ENCODE results near the gene IL1RAPL1. TPM values are rescaled to one million over a fixed set of nuclear protein-coding genes. Genes with fewer than 3 reads are reported as not detected.

The IL1RAPL1 gene
- total RNA-seq, 1 donor from 2014 or later = 0.16 TPM

GRCh38 chrX:29237972-29238371 is 650.7 kb downstream of the IL1RAPL1 start:
- TF ChIP-seq CTCF (IDR thresholded peaks at IDR 0.05; ENCODE audit: insufficient read depth, low read depth, low read length) (no peak), EZH2 (IDR thresholded peaks at IDR 0.05; ENCODE audit: insufficient read depth, low read length) (no peak)
- FAIRE-seq = peak; percentile 47

GRCh38 chrX:29241809-29242208 is 654.6 kb downstream of the IL1RAPL1 start:
- Histone ChIP-seq H3K4me3 (ENCODE audit: insufficient read depth, low read depth, low read length) (no peak overlapping the region), H3K9ac (ENCODE audit: low read length) (no peak overlapping the region), H3K27me3 (ENCODE audit: insufficient read depth, low read length) (no peaks in the 10 kb centered on the region), H3K4me1 (ENCODE audit: insufficient read depth, low read length) (no peaks in the 10 kb centered on the region), H4K20me1 (ENCODE audit: insufficient read depth, low read length) (no peaks in the 10 kb centered on the region), H3K36me3 (ENCODE audit: insufficient read depth, low read length) (no peaks in the 10 kb centered on the region), H3K27ac (ENCODE audit: low read depth, low read length) (no peak overlapping the region), H3K9me3 (ENCODE audit: insufficient read depth, low read depth, low read length) (no peaks in the 10 kb centered on the region), H3K4me2 (ENCODE audit: low read length) (no peak overlapping the region), H3K79me2 (ENCODE audit: insufficient read depth, low read length) (no peaks in the 10 kb centered on the region), H2AFZ (ENCODE audit: low read depth, low read length) (no peak overlapping the region)
- TF ChIP-seq CTCF (IDR thresholded peaks at IDR 0.05; ENCODE audit: insufficient read depth, low read depth, low read length) (no peak), EZH2 (IDR thresholded peaks at IDR 0.05; ENCODE audit: insufficient read depth, low read length) (no peak)
- no peaks in the 10 kb centered on the region for H3K4me1 Mint-ChIP-seq (ENCODE audit: low read depth, unreplicated experiment)
- FAIRE-seq (peak; percentile 76), DNase-seq (ENCODE audit: low read depth) (no peak)
- no peaks in the 10 kb centered on the region for H3K36me3 Mint-ChIP-seq (ENCODE audit: low read depth, unreplicated experiment)
- no peaks in the 10 kb centered on the region for H3K27me3 Mint-ChIP-seq (ENCODE audit: low read depth, unreplicated experiment)
- no peaks in the 10 kb centered on the region for H3K9me3 Mint-ChIP-seq (ENCODE audit: unreplicated experiment)
- H3K4me3 Mint-ChIP-seq (ENCODE audit: unreplicated experiment) = no peak overlapping the region
- H3K27ac Mint-ChIP-seq (ENCODE audit: unreplicated experiment) = no peak overlapping the region

More at GRCh38 chrX:29237972-29238371, 650.7 kb downstream of the IL1RAPL1 start:
- no peak overlapping the region for H3K27ac ChIP-seq (ENCODE audit: low read depth, low read length)
- no peak overlapping the region for H2AFZ ChIP-seq (ENCODE audit: low read depth, low read length)
- Mint-ChIP-seq H3K27ac (ENCODE audit: unreplicated experiment) (no peak overlapping the region), H3K4me1 (ENCODE audit: low read depth, unreplicated experiment) (no peaks in the 10 kb centered on the region), H3K27me3 (ENCODE audit: low read depth, unreplicated experiment) (no peaks in the 10 kb centered on the region), H3K9me3 (ENCODE audit: unreplicated experiment) (no peaks in the 10 kb centered on the region), H3K4me3 (ENCODE audit: unreplicated experiment) (no peak overlapping the region), H3K36me3 (ENCODE audit: low read depth, unreplicated experiment) (no peaks in the 10 kb centered on the region)
- no peak for DNase-seq (ENCODE audit: low read depth)
- no peak overlapping the region for H3K9ac ChIP-seq (ENCODE audit: low read length)
- no peaks in the 10 kb centered on the region for H3K27me3 ChIP-seq (ENCODE audit: insufficient read depth, low read length)
- no peaks in the 10 kb centered on the region for H3K36me3 ChIP-seq (ENCODE audit: insufficient read depth, low read length)
- no peak overlapping the region for H3K4me2 ChIP-seq (ENCODE audit: low read length)
- H4K20me1 ChIP-seq (ENCODE audit: insufficient read depth, low read length) = no peaks in the 10 kb centered on the region
- no peak overlapping the region for H3K4me3 ChIP-seq (ENCODE audit: insufficient read depth, low read depth, low read length)
- H3K9me3 ChIP-seq (ENCODE audit: insufficient read depth, low read depth, low read length) = no peaks in the 10 kb centered on the region
- H3K4me1 ChIP-seq (ENCODE audit: insufficient read depth, low read length) = no peaks in the 10 kb centered on the region
- no peaks in the 10 kb centered on the region for H3K79me2 ChIP-seq (ENCODE audit: insufficient read depth, low read length)

GRCh38 chrX:29242856-29243255 is 655.6 kb downstream of the IL1RAPL1 start:
- Histone ChIP-seq H3K9me3 (ENCODE audit: insufficient read depth, low read depth, low read length) (no peaks in the 10 kb centered on the region), H3K36me3 (ENCODE audit: insufficient read depth, low read length) (no peaks in the 10 kb centered on the region), H3K27ac (ENCODE audit: low read depth, low read length) (no peak overlapping the region), H3K79me2 (ENCODE audit: insufficient read depth, low read length) (no peaks in the 10 kb centered on the region), H2AFZ (ENCODE audit: low read depth, low read length) (no peak overlapping the region), H4K20me1 (ENCODE audit: insufficient read depth, low read length) (no peaks in the 10 kb centered on the region), H3K4me1 (ENCODE audit: insufficient read depth, low read length) (no peaks in the 10 kb centered on the region), H3K4me2 (ENCODE audit: low read length) (no peak overlapping the region), H3K9ac (ENCODE audit: low read length) (no peak overlapping the region), H3K4me3 (ENCODE audit: insufficient read depth, low read depth, low read length) (no peak overlapping the region), H3K27me3 (ENCODE audit: insufficient read depth, low read length) (no peaks in the 10 kb centered on the region)
- TF ChIP-seq CTCF (IDR thresholded peaks at IDR 0.05; ENCODE audit: insufficient read depth, low read depth, low read length) = no peak
- TF ChIP-seq EZH2 (IDR thresholded peaks at IDR 0.05; ENCODE audit: insufficient read depth, low read length) = no peak
- DNase-seq (ENCODE audit: low read depth) (no peak), FAIRE-seq (no peak)
- H3K4me1 Mint-ChIP-seq (ENCODE audit: low read depth, unreplicated experiment) = no peaks in the 10 kb centered on the region
- H3K27me3 Mint-ChIP-seq (ENCODE audit: low read depth, unreplicated experiment) = no peaks in the 10 kb centered on the region
- H3K4me3 Mint-ChIP-seq (ENCODE audit: unreplicated experiment) = no peak overlapping the region
- H3K27ac Mint-ChIP-seq (ENCODE audit: unreplicated experiment) = no peak overlapping the region
- no peaks in the 10 kb centered on the region for H3K36me3 Mint-ChIP-seq (ENCODE audit: low read depth, unreplicated experiment)
- H3K9me3 Mint-ChIP-seq (ENCODE audit: unreplicated experiment) = no peaks in the 10 kb centered on the region
